Activated CD4-positive, alpha-beta T cell treated with anti-CD3 and anti-CD28 coated beads, Interleukin-2, amount 50 U/mL, for 4 hours (primary cell): Measurements from ENCODE around the gene DAAM2.
A peak's percentile ranks its signal among the peaks of the same experiment; 100 is the strongest.

Experiments
- DNase-seq, 2 experiments: peaks; one replicate each; pipeline ENCODE4 v3.0.0-alpha.2; 2020

DAAM2 gene

DNA sequence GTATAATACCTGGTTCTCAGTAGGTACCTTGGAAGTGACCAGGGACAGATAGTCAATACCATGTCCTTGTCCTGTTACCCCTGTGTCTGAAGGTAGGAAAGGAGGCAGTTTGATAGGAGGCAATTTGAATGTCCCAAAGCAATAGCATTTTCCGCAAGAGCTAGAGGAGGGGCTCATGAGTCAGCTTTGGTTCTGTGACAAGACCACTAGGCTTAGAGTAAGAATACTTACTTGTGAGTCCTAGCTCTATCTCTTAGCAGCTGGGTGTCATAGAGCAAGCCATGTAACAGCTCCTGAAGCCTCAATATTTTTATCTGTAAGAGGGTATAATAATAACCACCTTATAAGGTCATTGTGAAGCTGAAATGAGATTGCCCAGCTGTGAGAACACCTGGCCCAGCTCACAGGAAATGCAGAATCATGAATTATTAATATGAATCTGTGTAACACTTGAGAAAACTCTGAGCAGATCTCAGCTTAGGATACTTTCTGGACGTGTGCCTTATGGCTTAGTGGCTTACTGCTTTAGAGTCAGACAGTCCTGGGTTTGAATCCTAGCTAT lies 58.6 kb downstream of the DAAM2 start:
- no peak for DNase-seq

DNA sequence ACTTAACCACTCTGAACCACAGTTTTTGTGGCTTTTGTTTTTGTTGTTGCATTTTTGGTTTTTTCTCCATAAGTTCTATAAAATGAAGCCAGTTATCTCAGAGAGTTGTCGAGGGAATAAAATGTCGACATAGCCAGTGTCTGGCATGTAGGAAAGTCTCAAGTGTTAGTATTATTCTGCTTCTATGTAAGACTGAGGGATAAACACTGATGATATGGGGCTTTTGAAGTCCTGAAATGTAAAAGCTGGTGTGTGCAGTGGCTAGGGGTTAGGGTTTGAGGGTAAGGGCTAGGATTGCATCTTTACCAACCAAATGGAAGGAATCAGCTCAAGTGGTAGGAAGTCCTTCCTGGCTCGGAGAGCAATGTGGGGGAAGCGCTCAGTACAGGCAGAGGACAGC lies 59.2 kb downstream of the DAAM2 start:
- no peak for DNase-seq

GRCh38 chr6:39852324-39852723 lies 60.1 kb downstream of the DAAM2 start:
- DNase-seq, result no peak

- DNase-seq, result no peak
Measured at GRCh38 chr6:39853604-39854003, 61.4 kb downstream of the DAAM2 start.

DNA sequence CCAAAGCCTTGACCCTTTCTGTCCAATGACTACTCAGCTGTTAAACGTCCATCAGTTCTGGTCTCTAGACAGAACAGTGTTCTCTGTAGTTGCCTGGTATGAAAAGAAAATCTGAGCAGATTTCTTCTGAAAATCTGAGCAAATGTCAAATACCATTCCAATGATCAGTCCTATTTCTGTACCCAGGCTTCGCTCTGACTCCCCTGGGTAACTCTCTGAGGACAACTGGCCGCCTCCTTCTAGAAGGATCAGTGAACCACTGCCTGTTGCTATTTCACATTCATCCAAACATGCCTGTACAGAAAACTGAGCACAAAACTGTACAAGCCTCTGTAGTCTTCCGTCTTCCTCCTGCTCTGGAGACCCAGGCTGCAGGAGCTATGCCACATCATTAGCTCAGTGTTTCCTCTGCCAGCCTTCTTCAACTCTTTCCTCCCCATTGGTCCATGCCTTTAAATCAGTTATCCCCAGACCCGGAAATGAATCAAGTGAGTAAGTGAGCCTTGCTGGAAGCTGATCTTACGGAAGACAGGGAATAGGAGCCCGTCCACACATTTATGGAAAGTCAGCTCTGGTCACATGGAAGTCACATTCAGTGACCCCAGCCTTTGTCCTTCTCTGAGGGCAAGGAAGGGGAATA lies 63.3 kb downstream of the DAAM2 start:
- DNase-seq, result no peak

DNA sequence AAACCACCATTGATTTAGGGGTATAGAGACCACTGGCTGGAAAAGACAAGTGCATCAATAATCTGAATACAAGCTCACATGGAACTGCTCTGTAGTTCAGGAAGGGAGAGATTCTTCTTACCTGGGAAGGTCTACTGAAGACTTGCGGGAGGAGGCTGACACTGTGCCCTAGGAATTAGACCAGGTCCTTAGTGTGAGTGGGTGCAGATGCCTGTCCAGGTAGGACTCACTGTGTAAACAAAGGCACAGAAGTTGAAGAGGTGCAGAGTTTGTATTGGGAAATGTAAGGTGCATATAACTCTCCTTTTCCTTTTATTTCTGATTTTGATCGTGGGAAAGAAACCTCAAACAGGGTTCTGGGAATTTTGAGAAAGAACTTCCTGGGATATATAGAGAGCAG lies 66.8 kb downstream of the DAAM2 start:
- DNase-seq, result no peak

- no peak for DNase-seq
Measured at GRCh38 chr6:39861663-39862062, 69.5 kb downstream of the DAAM2 start.

DNA sequence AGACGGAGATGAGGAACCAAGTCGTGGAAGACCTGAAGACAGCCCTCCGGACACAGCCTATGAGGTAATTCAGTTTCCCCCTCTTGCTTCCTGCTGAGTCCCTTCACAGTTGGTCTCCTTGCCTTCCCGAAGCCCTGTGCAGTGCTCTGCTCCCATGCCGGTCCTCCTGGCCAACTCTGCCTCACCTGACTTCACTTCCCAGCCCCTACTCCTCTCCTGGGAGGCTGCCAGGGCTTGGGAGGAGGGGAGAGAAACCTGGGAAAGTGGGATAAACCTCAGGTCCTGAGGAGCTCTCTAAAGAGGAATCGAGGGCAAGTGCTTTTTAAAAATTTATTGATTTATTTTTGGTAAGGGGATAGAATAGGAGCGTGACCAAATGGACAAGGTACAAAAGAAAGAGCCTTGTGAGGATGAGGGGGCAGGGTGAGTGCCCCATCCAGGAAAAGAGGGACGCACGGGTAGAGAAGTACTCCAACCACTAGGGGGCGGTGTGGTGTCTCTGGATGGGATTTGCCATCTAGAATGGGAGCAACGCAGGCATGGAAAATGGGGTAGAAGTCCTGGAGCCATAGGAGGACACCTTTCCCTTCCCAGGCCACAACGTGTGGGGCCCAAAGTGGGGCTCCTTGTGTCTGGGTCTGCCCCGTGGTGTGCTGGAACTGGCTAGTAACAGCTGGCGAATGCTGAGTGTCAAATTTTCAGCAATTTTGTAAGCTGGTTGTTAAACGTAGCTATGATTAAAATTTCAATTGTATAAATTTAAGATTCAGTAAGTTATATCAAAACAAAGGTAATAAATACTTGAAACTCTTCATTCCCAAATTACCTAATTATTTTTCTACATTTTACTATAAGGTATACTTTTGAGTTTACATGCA lies 73.1 kb downstream of the DAAM2 start:
- DNase-seq, result peak; percentile 34 to 45

DNA sequence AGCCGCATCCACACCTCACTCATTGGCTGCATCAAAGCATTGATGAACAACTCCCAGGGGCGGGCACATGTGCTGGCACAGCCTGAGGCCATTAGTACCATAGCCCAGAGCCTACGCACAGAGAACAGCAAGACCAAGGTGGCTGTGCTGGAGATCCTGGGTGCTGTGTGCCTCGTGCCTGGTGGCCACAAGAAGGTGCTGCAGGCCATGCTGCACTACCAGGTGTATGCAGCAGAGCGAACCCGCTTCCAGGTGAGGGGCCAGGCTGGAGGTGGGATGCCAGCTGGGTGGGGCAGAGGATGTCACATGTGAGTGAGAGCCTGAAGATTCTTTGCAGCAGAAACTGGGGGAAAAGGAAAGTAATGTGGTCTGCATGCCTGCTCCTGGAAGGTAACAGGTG lies 75.4 kb downstream of the DAAM2 start:
- no peak for DNase-seq

- no peak for DNase-seq
Measured at GRCh38 chr6:39870950-39871349, 78.8 kb downstream of the DAAM2 start.

- DNase-seq, result no peak
Measured at GRCh38 chr6:39873439-39873838, 81.3 kb downstream of the DAAM2 start.

- no peak for DNase-seq
Measured at GRCh38 chr6:39876111-39876510, 83.9 kb downstream of the DAAM2 start.

- no peak for DNase-seq
Measured at GRCh38 chr6:39876826-39877225, 84.7 kb downstream of the DAAM2 start.

- no peak for DNase-seq
Measured at GRCh38 chr6:39879535-39879934, 87.4 kb downstream of the DAAM2 start.

DNA sequence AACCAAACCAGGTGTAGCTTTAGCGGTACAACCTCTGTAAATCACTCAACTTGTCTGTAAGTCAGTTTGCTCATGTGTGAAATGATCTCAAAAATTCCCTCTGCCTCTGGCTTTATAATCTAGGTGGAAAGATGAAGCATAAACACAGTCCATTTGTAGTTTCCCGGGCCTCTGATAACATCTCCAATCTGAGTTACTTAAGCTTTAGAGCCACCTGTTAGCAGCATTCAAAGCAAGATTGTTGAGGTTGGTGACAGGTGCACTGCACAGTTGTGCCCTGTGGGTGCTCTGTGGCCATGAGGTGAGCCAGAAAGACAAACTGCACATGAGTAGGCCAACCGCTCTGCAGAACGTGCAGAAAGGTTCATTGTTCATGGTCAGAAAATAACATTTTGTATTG lies 88.4 kb downstream of the DAAM2 start:
- no peak for DNase-seq

- no peak for DNase-seq
Measured at GRCh38 chr6:39881851-39882530, 89.8 kb downstream of the DAAM2 start.

DNA sequence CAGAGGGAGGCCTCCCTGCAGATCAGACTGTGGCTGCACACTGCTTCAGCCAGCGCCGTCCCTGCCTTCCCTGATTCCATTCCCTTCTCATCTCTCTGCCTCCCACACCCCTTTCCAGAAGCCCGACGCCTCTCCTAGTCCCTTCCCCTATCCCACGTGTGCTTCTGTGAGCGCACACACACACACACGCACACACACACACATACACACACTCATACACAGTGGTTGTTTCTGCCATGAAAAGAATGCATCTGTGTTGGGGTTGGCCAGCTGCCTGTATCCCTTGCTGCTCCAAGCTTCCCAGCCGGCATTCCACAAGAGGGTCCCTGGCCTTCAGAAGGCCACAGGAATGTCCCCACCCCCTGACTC lies 90.3 kb downstream of the DAAM2 start:
- no peak for DNase-seq

GRCh38 chr6:39884696-39885095 lies 92.5 kb downstream of the DAAM2 start:
- no peak for DNase-seq

DNA sequence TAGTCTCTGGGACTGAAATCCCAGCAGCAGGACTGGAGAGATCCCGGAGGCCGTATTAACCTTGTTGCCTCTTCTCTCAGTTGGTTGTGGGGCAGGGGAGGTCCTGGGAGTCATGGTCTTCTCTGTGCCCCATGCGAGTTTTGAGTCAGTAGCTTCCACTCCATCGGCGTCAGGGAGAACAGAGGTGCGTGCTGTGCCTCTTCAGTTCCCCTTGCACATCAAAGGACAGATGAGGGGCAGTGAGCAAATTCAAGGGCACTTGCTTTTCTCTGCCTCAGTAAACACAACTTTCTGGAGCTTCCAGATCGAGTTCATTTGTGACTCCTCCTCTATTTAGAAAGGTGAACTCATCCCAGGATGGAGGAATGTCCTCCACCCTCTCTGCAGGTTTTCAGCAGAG lies 93.5 kb downstream of the DAAM2 start:
- DNase-seq, result no peak

- no peak for DNase-seq
Measured at GRCh38 chr6:39886871-39887270, 94.7 kb downstream of the DAAM2 start.

GRCh38 chr6:39887692-39888450 lies 95.7 kb downstream of the DAAM2 start:
- DNase-seq, result no peak

DNA sequence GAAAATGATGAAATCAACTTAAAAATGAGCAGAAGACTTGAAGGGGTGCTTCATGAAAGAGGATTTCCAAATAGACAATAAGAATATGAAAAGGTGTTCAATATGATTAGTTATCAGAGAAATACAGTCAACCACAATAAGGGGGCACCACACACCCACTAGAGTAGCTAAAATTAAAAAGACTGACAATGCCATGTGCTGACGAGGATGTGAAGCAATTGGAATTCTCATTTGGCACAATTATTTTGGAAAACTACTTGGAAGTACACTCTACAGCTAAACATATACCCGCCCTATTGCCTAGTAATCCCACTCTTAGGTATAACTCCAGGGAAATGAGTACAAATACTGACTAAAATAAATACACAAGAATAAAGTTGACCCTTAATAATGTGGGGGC lies 97.1 kb downstream of the DAAM2 start:
- DNase-seq, result no peak

DNA sequence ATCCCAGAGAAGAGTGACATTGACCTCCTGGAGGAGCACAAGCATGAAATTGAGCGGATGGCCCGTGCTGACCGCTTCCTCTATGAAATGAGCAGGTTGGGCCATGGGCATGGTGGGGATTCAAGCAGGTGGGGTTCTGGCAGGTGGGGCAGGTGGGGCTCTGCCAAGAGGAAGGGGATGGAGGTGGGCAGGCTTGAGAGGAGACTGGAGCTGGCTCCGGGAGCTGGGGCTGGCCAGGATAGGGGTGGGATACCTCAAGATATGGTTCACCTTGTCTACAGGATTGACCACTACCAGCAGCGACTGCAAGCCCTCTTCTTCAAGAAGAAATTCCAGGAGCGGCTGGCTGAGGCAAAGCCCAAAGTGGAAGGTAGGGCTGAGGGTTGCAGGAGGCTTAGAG lies 99.2 kb downstream of the DAAM2 start:
- no peak for DNase-seq
